GM13977 (cell line): ENCODE data around the gene KRT78.
"Not testable (repeated sequence)": the region's sequence is repeated elsewhere in the genome, so short reads cannot be mapped to it uniquely, and the experiment has no call there.

Experiments used
- DNase-seq: peaks from one replicate; pipeline ENCODE4 v3.0.0; 2012; ENCODE audit warnings: low spot score
- CTCF ChIP-seq: IDR thresholded peaks from 2 replicates; pipeline ENCODE4 v1.5.1; 2012; ENCODE audit warnings: mild to moderate bottlenecking, control low read depth; ENCODE audit not compliant: insufficient read depth; ENCODE audit errors: extremely low read depth, missing control alignments
- in situ Hi-C: fragments of 300-500 bp; cut with MboI; formaldehyde crosslinking; loops from one replicate; pipeline ENCODE4 v1.12.0; 2022; ENCODE audit warnings: low sequenced_read_pairs, low pct_unique_long_range_greater_than_20kb, mixed read lengths, inconsistent platforms; ENCODE audit not compliant: unreplicated experiment

The KRT78 gene

DNA sequence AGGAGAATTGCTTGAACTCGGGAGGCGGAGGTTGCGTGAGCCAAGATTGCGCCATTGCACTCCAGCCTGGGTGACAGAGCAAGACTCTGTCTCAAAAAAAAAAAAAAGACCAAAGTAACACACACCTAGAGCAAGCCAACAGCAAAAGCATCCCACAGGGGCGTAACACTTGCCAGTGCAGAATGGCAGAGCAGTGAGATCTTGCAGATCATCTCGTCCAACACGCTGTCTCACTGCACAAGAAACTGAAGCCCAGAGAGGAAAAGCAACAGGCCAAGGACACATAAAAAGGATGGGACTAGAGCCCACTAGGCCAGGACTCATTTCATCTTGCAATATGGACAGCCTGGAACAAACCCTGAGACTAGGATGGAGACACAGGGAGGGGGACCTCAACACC is 12.7 kb upstream of the KRT78 start:
- in situ Hi-C loops, result no loop called here
- DNase-seq, result no peak
- no peak for TF ChIP-seq CTCF

DNA sequence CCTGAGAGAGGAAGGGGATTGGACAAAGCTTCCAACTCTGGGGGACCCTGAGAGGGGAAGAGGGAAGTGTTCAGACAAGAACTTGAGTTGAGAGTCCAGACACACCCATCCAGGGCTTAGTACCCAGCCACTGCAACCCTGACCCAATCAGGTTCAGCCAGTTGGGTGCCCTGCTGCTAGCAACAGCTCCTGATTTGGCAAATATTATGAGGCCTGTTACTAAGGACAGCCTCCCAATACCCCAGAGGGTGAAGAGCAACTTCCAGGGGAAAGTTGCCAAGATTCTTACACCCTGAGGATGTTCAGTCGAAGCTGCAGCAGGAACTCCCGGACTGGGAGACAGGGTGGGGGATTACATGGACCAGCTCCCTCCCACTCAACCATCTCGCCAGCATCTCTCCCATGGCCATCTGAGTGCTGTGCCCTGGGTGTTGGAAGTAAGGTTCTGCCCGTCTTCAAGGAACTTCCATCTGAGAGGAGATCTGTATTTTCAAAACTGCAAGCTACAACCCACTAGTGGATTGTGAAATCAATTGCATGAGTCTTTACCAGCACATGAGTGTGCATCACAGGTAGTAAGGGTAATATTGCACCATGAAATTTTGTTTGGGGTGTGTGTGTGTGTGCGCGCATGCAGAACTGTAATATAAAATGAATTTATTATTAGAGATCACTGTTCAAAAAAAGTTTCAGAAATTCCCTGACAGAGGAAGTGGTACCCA is 11.5 kb upstream of the KRT78 start:
- no peak for TF ChIP-seq CTCF
- in situ Hi-C loops, result no loop called here
- no peak for DNase-seq

DNA sequence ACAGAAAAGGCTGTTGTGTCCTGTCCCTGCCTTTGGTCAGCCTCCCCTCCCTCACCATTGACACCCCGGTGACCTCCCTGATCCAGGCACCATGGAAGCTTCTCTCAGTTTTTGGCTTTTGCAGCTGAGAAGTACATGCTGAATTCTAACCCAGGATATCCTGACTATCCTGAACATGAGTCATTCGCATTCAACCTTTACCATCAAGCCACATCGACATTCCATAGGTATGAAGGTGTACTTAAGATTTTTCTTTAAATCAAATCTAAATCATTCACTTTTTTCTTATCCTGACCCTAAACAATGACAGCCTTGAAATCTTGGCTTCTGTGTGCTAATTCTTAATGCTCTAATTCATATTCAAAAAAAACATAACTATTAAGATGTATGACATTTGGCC is 8.7 kb upstream of the KRT78 start:
- in situ Hi-C loops, result no loop called here
- TF ChIP-seq CTCF, result no peak
- DNase-seq, result no peak

DNA sequence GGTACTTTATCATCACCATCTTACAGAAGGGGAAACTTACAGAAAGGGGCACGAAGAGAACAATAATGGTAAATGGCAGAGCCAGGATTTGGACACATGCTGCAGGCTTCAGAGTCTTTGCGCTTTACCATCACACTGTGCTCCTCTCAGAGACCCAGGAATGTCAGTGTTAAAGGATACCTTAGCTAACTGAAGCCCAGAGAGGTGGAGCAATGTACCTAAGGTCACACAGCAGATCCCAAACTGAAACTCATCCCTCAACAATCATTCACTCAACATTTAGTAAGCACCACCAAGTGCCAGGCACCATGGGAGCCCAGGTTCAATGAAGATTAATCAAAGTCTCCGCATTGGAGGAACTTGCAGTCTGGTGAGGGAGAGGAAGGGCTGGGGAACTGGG is 8.0 kb upstream of the KRT78 start:
- DNase-seq, result no peak
- in situ Hi-C loops, result no loop called here
- TF ChIP-seq CTCF, result no peak

DNA sequence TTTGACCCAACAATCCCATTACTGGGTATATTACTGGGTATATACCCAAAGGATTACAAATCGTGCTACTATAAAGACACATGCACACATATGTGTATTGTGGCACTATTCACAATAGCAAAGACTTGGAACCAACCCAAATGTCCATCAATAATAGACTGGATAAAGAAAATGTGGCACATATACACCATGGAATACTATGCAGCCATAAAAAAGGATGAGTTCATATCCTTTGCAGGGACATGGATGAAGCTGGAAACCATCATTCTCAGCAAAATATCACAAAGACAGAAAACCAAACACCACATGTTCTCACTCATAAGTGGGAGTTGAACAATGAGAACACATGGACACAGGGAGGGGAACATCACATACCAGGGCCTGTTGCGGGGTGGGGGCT is 7.3 kb upstream of the KRT78 start:
- DNase-seq, in situ Hi-C loops: not testable (repeated sequence)

DNA sequence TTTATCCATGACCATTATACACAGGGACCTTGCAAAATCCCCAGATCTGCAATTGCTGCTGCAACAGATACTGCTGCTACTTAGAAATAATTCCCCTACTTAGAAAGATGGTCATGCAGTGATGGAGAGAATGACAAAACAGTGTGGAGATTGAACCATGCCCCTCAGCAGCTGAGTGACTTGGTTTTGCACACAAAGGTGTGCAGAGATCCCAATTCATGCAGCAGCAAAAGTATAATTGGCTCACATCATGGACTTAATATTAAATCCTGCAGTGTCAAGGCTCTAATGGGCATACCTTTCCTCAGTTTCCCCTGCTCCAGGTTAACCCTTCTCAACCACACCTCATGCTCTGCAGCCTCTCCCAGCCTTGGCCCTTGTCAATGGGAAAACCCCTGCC is 3.0 kb upstream of the KRT78 start:
- no peak for TF ChIP-seq CTCF
- in situ Hi-C loops, result no loop called here
- DNase-seq, result no peak

DNA sequence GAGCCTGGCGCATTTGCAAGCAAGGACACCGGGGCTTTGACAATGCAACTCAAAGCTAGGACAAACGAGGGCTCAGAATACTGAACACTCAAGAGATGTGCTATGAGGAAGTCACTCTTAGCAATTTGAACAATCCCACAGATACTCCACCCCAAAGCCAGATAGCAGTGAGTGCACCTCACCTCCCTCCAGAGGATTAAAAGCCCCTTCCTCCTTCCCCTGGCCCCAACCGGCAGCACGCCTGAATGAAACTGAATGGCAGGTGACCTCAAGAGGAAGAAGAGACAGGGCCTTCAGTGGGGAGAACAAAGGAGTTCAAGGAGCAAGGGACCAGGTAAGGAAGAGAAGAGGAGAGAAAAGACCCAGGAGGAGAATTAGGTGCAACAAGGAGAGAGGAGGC is 1.9 kb upstream of the KRT78 start:
- no peak for DNase-seq
- in situ Hi-C loops, result no loop called here
- no peak for TF ChIP-seq CTCF
